Liver (tissue), 9 donors: ENCODE measurements around the gene SERPINE1. TPM values are rescaled to one million over a fixed set of nuclear protein-coding genes. Genes with fewer than 3 reads are reported as not detected.

Experiments
- DNase-seq: peaks from one replicate; pipeline ENCODE4 v3.0.0-alpha.2; 2017; ENCODE audit warnings: low spot score
- H3K27ac ChIP-seq, 2 donors: one replicate each; pipeline ENCODE4 v1.7.0; 2013; ENCODE audit warnings: inconsistent platforms in 2 of 2, low read length in 2 of 2, control low read depth in 1 of 2, low read depth in 1 of 2, mild to moderate bottlenecking in 1 of 2
- H3K27me3 ChIP-seq, 4 donors: one replicate each; pipeline versions ENCODE4 v1.6.1 to v1.7.0; 2013; ENCODE audit warnings: low read length in 3 of 4, inconsistent platforms in 1 of 4, mild to moderate bottlenecking in 1 of 4, moderate library complexity in 1 of 4; ENCODE audit not compliant: control insufficient read depth in 4 of 4, insufficient read depth in 4 of 4
- H3K36me3 ChIP-seq, 4 donors: one replicate each; pipeline versions ENCODE4 v1.6.1 to v1.7.0; 2013; ENCODE audit warnings: low read length in 3 of 4, mild to moderate bottlenecking in 3 of 4, low read depth in 1 of 4, moderate library complexity in 1 of 4; ENCODE audit not compliant: control insufficient read depth in 4 of 4, insufficient read depth in 3 of 4
- H3K4me1 ChIP-seq, 4 donors: one replicate each; pipeline versions ENCODE4 v1.6.1 to v1.7.0; 2013; ENCODE audit warnings: low read length in 3 of 4, mild to moderate bottlenecking in 3 of 4, moderate library complexity in 1 of 4; ENCODE audit not compliant: control insufficient read depth in 4 of 4, insufficient read depth in 4 of 4
- H3K4me3 ChIP-seq, 3 donors: one replicate each; pipeline versions ENCODE4 v1.6.1 to v1.7.0; 2013; ENCODE audit warnings: low read length in 3 of 3, control low read depth in 1 of 3, low read depth in 1 of 3, mild to moderate bottlenecking in 1 of 3
- H3K9ac ChIP-seq, 2 donors: one replicate each; pipeline ENCODE4 v1.7.0; 2013; ENCODE audit warnings: low read length in 2 of 2, mild to moderate bottlenecking in 2 of 2, moderate library complexity in 2 of 2, control low read depth in 1 of 2, low read depth in 1 of 2
- H3K9me3 ChIP-seq, 4 donors: one replicate each; pipeline versions ENCODE4 v1.6.1 to v1.7.0; 2013; ENCODE audit warnings: low read length in 3 of 4; ENCODE audit not compliant: control insufficient read depth in 4 of 4
- ATF3 ChIP-seq: IDR thresholded peaks from 2 replicates; pipeline ENCODE4 v1.6.1; 2016; ENCODE audit warnings: antibody characterized with exemption
- CTCF ChIP-seq: fragments of 150-350 bp; IDR thresholded peaks from 2 replicates; pipeline ENCODE4 v1.5.1; 2017; ENCODE audit warnings: improper control_type of control experiment, low read depth, low read length; ENCODE audit not compliant: missing input control
- EGR1 ChIP-seq, 2 donors: IDR thresholded peaks; 2 replicates each; pipeline ENCODE4 v1.6.1; 2016 to 2018; ENCODE audit warnings: antibody characterized with exemption in 2 of 2, low read depth in 2 of 2
- FOXA1 ChIP-seq: IDR thresholded peaks from 2 replicates; pipeline ENCODE4 v1.6.1; 2016; ENCODE audit warnings: antibody characterized with exemption
- FOXA2 ChIP-seq: IDR thresholded peaks from 2 replicates; pipeline ENCODE4 v1.6.1; 2016; ENCODE audit warnings: antibody characterized with exemption
- HNF4A ChIP-seq, 2 donors: conservative IDR thresholded peaks; 2 replicates each; pipeline ENCODE4 v1.6.1; 2016; ENCODE audit warnings: antibody characterized with exemption in 2 of 2, mild to moderate bottlenecking in 2 of 2
- JUND ChIP-seq, 2 donors: IDR thresholded peaks; 2 replicates each; pipeline ENCODE4 v1.6.1; 2016; ENCODE audit warnings: antibody characterized with exemption in 2 of 2
- NR2F2 ChIP-seq: IDR thresholded peaks from 2 replicates; pipeline ENCODE4 v1.6.1; 2016; ENCODE audit warnings: antibody characterized with exemption
- RAD21 ChIP-seq, 2 donors: IDR thresholded peaks; 2 replicates each; pipeline ENCODE4 v1.6.1; 2016; ENCODE audit warnings: antibody characterized with exemption in 2 of 2, mild to moderate bottlenecking in 2 of 2
- REST ChIP-seq: IDR thresholded peaks from 2 replicates; pipeline ENCODE4 v1.6.1; 2016; ENCODE audit warnings: antibody characterized with exemption, mild to moderate bottlenecking
- RXRA ChIP-seq, 2 donors: IDR thresholded peaks; 2 replicates each; pipeline ENCODE4 v1.6.1; 2017 to 2018; ENCODE audit warnings: antibody characterized with exemption in 2 of 2, mild to moderate bottlenecking in 1 of 2
- TAF1 ChIP-seq: conservative IDR thresholded peaks from 2 replicates; pipeline ENCODE4 v1.6.1; 2016; ENCODE audit warnings: antibody characterized with exemption, mild to moderate bottlenecking
- YY1 ChIP-seq: IDR thresholded peaks from 2 replicates; pipeline ENCODE4 v1.6.1; 2016; ENCODE audit warnings: antibody characterized with exemption, mild to moderate bottlenecking
- ZBTB33 ChIP-seq: IDR thresholded peaks from 2 replicates; pipeline ENCODE4 v1.6.1; 2016; ENCODE audit warnings: antibody characterized with exemption
- WGBS: extraction: QIAGEN DNeasy Blood & Tissue Kit; methylation state at CpG from one replicate; pipeline ENCODE4 v1.1.7; 2013; 5-methylcytosine and 5-hydroxymethylcytosine counted together
- polyA plus RNA-seq, 2 donors: library from polyadenylated mRNA; stranded (reverse) in 1 of 2; unstranded in 1 of 2; fragments of 200-250 nt in 1 of 2; fragments of >200 nt in 1 of 2; fragmentation: Nextera tagmentation in 1 of 2; extraction: Ambion mirVana in 1 of 2; gene quantifications; one replicate each; pipeline versions ENCODE4 v1.2.1 to v1.2.3, GENCODE V29; 2013 to 2015
- total RNA-seq, 2 donors: library from RNA; depleted of rRNA; stranded (reverse); fragments of >200 nt; gene quantifications; one replicate each; pipeline ENCODE4 v1.2.3, GENCODE V29; 2014
- donor health status: healthy.
- donor health status: healthy.
- donor health status: healthy.
- donor health status: healthy.
- donor health status: healthy.

Gene SERPINE1
- total and polyA plus RNA-seq, 4 donors, result 0.93 to 18.6 (median 8.0) TPM

- no peak for TF ChIP-seq RAD21 (IDR thresholded peaks at IDR 0.05)
- no peak for TF ChIP-seq ATF3
- no peak for TF ChIP-seq FOXA1
- no peak for TF ChIP-seq REST
- TF ChIP-seq ZBTB33, result no peak
- TF ChIP-seq HNF4A (conservative IDR thresholded peaks at IDR 0.05), result no peak
- TF ChIP-seq JUND (IDR thresholded peaks at IDR 0.05), result no peak
- peaks cover 0 to 4% (median 2%) of the 10 kb centered on the region in 4 donors for H3K4me1 ChIP-seq
- no peaks in the 10 kb centered on the region for H3K9me3 ChIP-seq
- H3K9ac ChIP-seq, result no peak within 1 kb of the TSS
- H3K27me3 ChIP-seq, result peaks cover 0 to 6% (median 2%) of the 10 kb centered on the region in 4 donors
- DNase-seq, result no peak
- no peak within 1 kb of the TSS for H3K4me3 ChIP-seq
- WGBS, result 7% methylated on average over 56 of the region's 56 CpGs
- H3K36me3 ChIP-seq, result no peaks in the 10 kb centered on the region
- no peak within 1 kb of the TSS for H3K27ac ChIP-seq
Observed at GRCh38 chr7:101180130-101180755, 53.3 kb downstream of the SERPINE1 start, which contains the start of gene NAT16. Gene NAT16, minus strand, starts transcription at chr7:101180293. Its CDS starts 5,486 bp downstream, at chr7:101174807.

- H3K4me3 ChIP-seq, result no peak overlapping the region
- no peak overlapping the region for H3K9ac ChIP-seq
- TF ChIP-seq REST (no peak), HNF4A (conservative IDR thresholded peaks at IDR 0.05) (no peak), RXRA (IDR thresholded peaks at IDR 0.05) (no peak), FOXA2 (no peak), CTCF (no peak), ATF3 (no peak), EGR1 (IDR thresholded peaks at IDR 0.05; ENCODE audit: low read depth in 2 of 2) (no peak), NR2F2 (no peak), YY1 (no peak), TAF1 (no peak)
- H3K36me3 ChIP-seq, result peaks cover 0 to 3% (median 0%) of the 10 kb centered on the region in 4 donors
- H3K27ac ChIP-seq, result no peak overlapping the region
- 61% methylated on average over 5 of the region's 5 CpGs for WGBS
- no peak for DNase-seq
- peaks cover 0 to 4% (median under 1%) of the 10 kb centered on the region in 4 donors for H3K27me3 ChIP-seq
- no peaks in the 10 kb centered on the region for H3K9me3 ChIP-seq
- no peaks in the 10 kb centered on the region for H3K4me1 ChIP-seq
Observed at GRCh38 chr7:101185258-101185839, 58.4 kb downstream of the SERPINE1 start.
